HG02763 (cell line): ENCODE results near the gene CD19.
"Not testable (repeated sequence)": the region's sequence is repeated elsewhere in the genome, so short reads cannot be mapped to it uniquely, and the experiment has no call there.

Experiments used
- ATAC-seq: cut with Tn5 transposase; IDR thresholded peaks from one replicate; pipeline ENCODE4 v1.9.1; 2021; ENCODE audit warnings: mild to moderate bottlenecking, moderate library complexity; ENCODE audit not compliant: unreplicated experiment

Gene CD19

GRCh38 chr16:28980330-28980729 is 48.6 kb downstream of the CD19 start:
- ATAC-seq, result not testable (repeated sequence)

- no peak for ATAC-seq
Measured at GRCh38 chr16:28980929-28981328, 49.2 kb downstream of the CD19 start.

- ATAC-seq, result no peak
Measured at GRCh38 chr16:28981517-28981916, 49.7 kb downstream of the CD19 start.

GRCh38 chr16:28982418-28982817 is 50.6 kb downstream of the CD19 start:
- no peak for ATAC-seq

- no peak for ATAC-seq
Measured at GRCh38 chr16:28982949-28983348, 51.2 kb downstream of the CD19 start.

- ATAC-seq, result no peak
Measured at GRCh38 chr16:28983644-28984043, 51.9 kb downstream of the CD19 start.

- no peak for ATAC-seq
Measured at GRCh38 chr16:28984091-28984490, 52.3 kb downstream of the CD19 start.

GRCh38 chr16:28984619-28985135 is 52.9 kb downstream of the CD19 start, which contains the start of gene LAT:
TSS of gene LAT (plus strand) at chr16:28985052. CDS start at chr16:28985418, 366 bp downstream.
- no peak for ATAC-seq

GRCh38 chr16:28985211-28986041 is 53.7 kb downstream of the CD19 start:
- no peak for ATAC-seq

- ATAC-seq, result no peak
Measured at GRCh38 chr16:28986046-28986445, 54.3 kb downstream of the CD19 start.

GRCh38 chr16:28986492-28986891 is 54.7 kb downstream of the CD19 start:
- ATAC-seq, result no peak

- ATAC-seq, result no peak
Measured at GRCh38 chr16:28987170-28987853, 55.5 kb downstream of the CD19 start.
